Measurements from ENCODE around the gene CCDC192.

Gene CCDC192

GRCh38 chr5:127810017-127810416, 106.8 kb downstream of the CCDC192 start:
- no peak for DNase-seq (ENCODE audit: low read depth in 3 of 3)

GRCh38 chr5:127810707-127811490, 107.7 kb downstream of the CCDC192 start:
- DNase-seq (ENCODE audit: low read depth in 3 of 3) = no peak

DNA sequence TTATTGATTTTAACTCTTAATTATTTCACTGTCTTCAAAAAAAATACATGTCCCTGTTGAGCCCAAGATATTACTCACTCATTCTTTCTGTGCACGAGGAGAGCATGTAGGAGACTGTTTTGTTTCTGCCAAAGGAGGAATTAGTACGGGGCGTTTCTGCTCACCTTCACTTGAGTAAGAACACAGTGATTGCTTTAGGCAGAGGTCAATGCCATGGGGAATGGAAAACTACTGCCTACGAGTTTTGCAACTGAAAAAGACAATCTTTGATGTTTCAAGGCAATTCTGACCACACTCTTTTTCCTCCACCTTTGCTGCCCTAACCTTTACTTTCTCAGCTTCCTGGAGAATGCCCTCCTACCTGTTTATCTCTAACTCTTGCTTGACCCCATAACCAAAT, 109.4 kb downstream of the CCDC192 start:
- DNase-seq (ENCODE audit: low read depth in 3 of 3) = no peak

DNA sequence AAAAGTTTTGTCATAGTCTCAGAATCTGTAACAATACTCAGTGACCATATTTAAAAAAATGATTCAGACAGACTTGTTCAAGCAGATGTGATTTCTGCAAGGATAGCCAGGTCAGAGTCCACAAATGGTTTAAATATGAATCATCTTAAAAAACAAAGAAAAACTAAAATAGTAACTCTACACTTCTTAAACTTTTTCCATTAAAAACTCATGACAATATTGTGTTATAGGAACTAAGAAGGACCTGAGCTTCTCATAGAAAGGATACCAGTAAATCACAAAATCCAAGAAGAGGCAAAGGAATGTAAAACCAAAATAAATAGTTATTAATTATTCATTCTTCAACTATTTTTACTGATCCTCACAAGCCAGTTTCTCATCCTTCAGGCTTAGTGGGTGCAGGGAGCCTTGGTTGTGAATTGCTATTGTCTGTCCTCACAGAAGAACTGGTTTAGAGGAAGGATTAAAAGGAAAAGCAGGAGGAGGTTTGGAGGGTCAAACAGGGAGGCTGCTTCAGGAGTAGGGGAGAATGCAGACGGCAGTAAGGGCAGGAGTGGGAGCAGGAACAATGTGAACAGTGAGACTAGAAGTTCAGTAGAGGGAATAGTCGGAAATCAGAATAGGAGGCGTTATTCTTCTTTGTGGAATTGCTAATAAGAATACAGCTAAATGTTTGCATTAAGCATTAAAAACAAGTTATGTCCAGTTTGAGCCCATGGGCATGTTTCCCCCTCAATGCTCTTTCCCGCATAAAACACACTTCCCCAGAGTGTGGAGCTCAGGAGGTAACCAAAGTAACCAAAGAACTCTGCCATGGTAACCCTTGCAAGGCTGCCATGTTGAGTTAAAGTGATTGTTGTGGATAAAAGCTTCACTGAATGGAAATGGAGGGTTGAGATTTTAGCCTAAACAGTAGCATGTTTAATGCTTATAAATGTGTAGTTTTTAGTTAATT, 110.7 kb downstream of the CCDC192 start:
- DNase-seq (ENCODE audit: low read depth in 3 of 3) = no peak

GRCh38 chr5:127814588-127814973, 111.4 kb downstream of the CCDC192 start:
- DNase-seq (ENCODE audit: low read depth in 3 of 3) = no peak

DNA sequence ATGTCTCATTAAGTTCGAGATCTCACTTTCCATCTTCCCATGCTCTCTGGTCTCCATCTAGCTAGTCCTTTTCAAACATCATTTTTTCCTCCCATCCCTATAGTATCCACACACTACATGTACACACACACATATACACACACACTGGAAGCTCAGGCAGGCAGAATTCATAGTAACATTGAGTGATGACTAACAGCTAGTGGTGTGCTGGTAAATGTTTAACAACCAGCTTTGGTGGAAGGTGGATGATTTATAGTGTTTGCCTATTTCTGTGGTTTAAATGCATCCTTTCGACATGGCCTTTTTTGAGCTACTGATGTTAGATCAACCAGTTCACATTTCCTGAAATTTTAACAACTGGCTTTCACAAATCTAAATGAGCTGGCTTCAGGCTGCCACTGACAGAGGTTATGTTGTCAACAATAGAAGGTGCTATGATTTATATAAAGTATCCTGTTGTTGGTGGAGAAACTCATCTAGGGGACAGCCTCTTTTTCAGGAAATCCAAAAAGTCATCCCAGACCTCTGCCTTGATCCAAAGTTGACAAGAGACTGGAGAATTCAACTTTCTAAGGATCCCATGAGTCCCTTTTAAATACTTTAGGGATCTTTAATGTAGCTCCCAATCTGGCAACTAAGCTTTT, 117.8 kb downstream of the CCDC192 start:
- DNase-seq (ENCODE audit: low read depth in 3 of 3) = no peak

DNA sequence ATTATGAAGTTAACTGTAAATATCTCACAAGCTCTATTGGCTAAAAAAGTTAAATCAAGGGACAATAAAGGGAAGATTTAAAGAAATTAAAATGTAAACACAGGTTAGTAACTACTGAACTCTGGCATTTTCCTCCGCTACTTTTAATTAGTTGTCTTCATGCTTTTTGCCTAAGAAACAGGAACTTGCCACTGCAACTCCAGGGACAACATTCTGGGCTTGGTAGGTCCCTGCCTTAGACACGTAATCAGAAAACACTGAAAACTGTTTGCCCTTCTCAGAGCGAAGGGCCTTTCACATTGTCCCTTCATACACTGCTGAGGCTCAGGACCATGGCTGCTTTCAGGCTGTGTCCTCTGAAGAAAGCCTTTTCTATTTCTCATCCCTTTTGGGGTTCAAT, 118.7 kb downstream of the CCDC192 start:
- no peak for DNase-seq (ENCODE audit: low read depth in 3 of 3)

- DNase-seq (ENCODE audit: low read depth in 3 of 3) = no peak
Measured at GRCh38 chr5:127824126-127824525, 120.9 kb downstream of the CCDC192 start.

DNA sequence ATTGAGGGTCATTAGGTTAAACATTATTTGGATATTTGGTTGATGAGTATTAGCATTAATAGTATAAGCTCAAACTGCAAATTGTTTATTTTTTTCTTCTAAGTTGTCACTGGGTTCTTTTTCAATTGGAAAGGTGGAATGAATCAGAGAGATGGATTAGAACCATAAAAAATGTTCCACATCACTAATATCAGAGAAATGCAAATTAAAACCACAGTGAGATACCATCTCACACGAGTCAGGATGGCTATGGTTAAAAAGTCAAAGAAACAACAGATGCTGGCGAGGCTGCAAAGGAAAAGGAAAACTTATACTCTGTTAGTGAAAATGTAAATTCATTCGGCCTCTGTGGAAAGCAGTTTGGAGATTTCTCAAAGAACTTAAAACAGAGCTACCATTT, 122.8 kb downstream of the CCDC192 start:
- no peak for DNase-seq (ENCODE audit: low read depth in 3 of 3)

GRCh38 chr5:127827451-127827850, 124.3 kb downstream of the CCDC192 start:
- DNase-seq (ENCODE audit: low read depth in 3 of 3) = no peak

- no peak for DNase-seq (ENCODE audit: low read depth in 3 of 3)
Measured at GRCh38 chr5:127830157-127830556, 127.0 kb downstream of the CCDC192 start.

- no peak for DNase-seq (ENCODE audit: low read depth in 3 of 3)
Measured at GRCh38 chr5:127830829-127831598, 127.8 kb downstream of the CCDC192 start.

GRCh38 chr5:127832067-127832466, 128.9 kb downstream of the CCDC192 start:
- DNase-seq (ENCODE audit: low read depth in 3 of 3) = no peak

DNA sequence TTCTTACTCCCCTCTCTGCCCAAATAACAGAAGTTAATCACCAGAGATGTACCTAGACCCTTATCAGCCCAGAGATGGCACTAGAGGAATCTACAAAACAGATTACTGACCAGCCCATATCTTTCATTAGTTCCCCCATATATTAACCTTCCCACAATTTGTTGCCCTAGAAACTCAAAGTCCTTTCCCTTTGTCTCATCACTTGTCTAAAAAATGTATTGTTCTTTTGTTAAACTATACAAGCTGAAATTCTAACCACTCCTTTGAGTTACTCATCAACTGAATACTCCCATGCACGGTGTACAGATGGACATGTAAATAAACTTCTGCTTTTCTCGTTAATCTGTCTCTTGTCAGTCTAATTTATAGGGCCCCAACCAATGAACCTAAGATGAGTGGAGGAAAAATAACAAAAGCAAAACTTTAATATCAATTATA, 130.9 kb downstream of the CCDC192 start:
- DNase-seq (ENCODE audit: low read depth in 3 of 3) = no peak

GRCh38 chr5:127834554-127834953, 131.4 kb downstream of the CCDC192 start:
- DNase-seq (ENCODE audit: low read depth in 3 of 3) = no peak

DNA sequence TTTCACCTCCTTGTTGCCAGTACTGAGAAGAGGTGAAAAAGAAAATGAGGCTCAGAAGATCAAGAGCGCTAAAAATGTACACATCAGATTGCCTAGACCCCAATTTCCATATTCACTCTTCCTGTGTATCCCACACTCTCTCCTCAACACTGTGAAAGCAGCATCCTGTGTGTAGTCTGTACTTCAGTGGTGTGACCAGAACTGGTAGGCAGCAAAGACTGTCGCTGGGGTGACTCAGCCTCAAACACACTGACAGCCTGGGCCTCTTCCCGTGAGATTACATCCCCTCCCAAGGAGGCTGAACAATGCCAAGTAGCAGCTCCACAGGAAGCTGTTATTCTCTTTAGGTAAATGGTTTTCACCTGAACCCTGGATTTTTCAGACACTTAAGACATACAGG, 135.5 kb downstream of the CCDC192 start:
- no peak for DNase-seq (ENCODE audit: low read depth in 3 of 3)

- DNase-seq (ENCODE audit: low read depth in 3 of 3) = no peak
Measured at GRCh38 chr5:127839072-127839471, 135.9 kb downstream of the CCDC192 start.

DNA sequence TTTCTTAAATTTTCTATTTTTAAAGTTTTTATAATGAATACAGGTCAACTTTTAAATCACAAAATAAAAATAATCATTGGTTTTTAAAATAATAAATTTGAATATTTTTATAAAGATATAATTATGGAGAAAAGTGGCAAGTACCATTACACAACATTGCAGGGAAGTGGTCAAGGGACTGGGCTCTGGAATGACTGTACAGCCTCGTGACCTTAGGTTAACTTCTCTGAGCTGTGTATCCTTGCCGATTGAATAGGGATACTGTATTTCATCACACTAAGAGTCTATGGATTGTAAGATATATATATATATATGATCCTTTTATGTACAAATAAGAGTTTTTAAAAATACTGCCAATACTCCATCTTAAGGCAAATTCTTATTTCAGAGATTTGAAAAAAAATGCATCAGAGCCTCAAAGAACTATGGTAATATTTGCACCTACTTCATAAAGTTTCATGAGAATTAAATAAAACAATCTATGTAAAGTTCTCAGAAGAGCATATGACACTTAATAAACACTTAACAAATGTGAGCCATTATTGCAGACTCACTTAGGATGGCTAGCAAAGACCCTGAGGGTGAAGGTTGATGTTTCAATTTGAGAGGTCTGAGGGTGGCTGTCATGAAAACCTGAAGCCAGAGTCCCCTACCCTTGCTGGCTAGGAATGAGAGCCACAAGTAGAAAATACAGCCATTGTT, 136.5 kb downstream of the CCDC192 start:
- DNase-seq (ENCODE audit: low read depth in 3 of 3) = no peak

DNA sequence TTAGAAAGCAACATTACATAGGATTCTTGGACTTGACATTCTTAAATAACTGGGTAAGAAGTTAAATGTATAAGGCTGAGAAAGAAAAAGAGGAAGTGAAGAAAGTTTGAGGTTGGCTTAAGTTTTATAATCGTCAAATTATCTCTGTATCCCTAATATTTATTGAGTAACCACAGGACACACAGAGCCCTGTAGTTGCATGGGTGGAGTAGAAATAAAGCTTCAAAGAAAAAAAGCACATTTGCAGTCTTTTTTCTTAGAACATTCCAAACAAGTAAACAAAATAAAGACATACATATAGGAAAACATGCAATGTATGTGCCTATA, 137.0 kb downstream of the CCDC192 start:
- no peak for DNase-seq (ENCODE audit: low read depth in 3 of 3)

DNA sequence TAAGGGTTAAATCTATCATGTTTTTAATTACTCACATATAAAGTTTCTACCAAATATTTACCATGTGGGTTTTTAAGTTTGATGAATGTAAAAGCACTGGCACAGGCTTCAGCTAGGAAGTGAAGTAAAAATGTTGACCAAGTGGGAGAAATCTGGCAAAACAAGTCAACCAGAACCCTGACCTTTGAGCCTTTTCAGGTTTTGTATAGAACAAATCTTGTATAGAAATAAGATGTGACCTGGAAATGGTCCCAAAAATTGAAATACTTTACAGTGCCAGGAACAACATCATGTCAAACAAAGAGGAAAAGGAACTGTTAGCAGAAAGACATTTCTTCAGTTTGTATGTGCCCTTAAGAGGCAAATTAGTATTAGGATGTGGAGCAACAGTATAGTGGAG, 137.6 kb downstream of the CCDC192 start:
- no peak for DNase-seq (ENCODE audit: low read depth in 3 of 3)

DNA sequence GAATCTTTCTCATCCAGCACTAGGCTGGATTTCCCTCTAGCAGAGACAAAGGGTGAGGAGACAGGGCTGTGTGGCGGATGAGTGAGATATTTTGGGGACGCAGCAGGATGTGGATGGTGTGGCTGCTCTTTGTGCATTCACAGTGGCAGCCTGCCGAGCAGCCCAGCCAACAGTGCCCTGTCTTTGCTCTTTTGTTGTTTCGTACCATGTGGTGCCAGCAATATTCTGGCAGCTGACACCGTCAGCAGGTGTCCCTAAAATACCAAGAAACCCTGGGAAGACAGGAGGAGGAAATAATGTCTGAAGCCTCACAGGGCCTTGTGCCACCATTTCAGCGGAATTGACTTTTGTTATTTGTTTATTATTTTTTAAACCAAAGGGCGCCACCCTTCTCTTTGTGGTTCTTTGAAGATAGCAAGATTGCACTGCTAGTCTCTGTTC, 141.4 kb downstream of the CCDC192 start:
- no peak for DNase-seq (ENCODE audit: low read depth in 3 of 3)

Data from stimulated activated CD4-positive, alpha-beta T cell treated with anti-CD3 and anti-CD28 coated beads, TNF-alpha, amount 100 ng/mL, for 48 hours (primary cell).